G401 (cell line): Measurements from ENCODE around the gene CRTAP. TPM values are rescaled to one million over a fixed set of nuclear protein-coding genes. Genes with fewer than 3 reads are reported as not detected.
"Not testable (repeated sequence)": the region's sequence is repeated elsewhere in the genome, so short reads cannot be mapped to it uniquely, and the experiment has no call there.

Source experiments
- DNase-seq: peaks from one replicate; pipeline ENCODE4 v3.0.0-alpha.2; 2015; ENCODE audit warnings: low spot score
- in situ Hi-C: cut with HindIII; loops from 2 replicates; pipeline ENCODE4 v1.10.0; 2016; ENCODE audit warnings: low sequenced_read_pairs, mixed read lengths
- total RNA-seq: library from RNA; depleted of rRNA; stranded (reverse); fragments of >200 nt; shearing (Covaris generic); gene quantifications from 2 replicates; pipeline ENCODE4 v1.2.3, GENCODE V29; 2014

Gene CRTAP
- total RNA-seq, 1 experiment from 2014 or later = 280 TPM

- in situ Hi-C loops = no loop called here
- no peak for DNase-seq
These were observed 51.6 kb downstream of the CRTAP start for GRCh38 chr3:33165372-33165771.

- in situ Hi-C loops = no loop called here
- DNase-seq = no peak
These were observed 52.3 kb downstream of the CRTAP start for GRCh38 chr3:33166095-33166494.

GRCh38 chr3:33167284-33167683 is 53.5 kb downstream of the CRTAP start:
- no peak for DNase-seq
- in situ Hi-C loops = no loop called here

GRCh38 chr3:33167716-33168336 is 54.0 kb downstream of the CRTAP start:
- in situ Hi-C loops = no loop called here
- DNase-seq = no peak

GRCh38 chr3:33170531-33170930 is 56.7 kb downstream of the CRTAP start:
- in situ Hi-C loops = no loop called here

GRCh38 chr3:33171580-33171979 is 57.8 kb downstream of the CRTAP start:
- in situ Hi-C loops = no loop called here
- DNase-seq = no peak

More at GRCh38 chr3:33170531-33170930, 56.7 kb downstream of the CRTAP start:
- no peak for DNase-seq

- no peak for DNase-seq
- in situ Hi-C loops = no loop called here
These were observed 59.3 kb downstream of the CRTAP start for GRCh38 chr3:33173103-33173502.

- no peak for DNase-seq
- in situ Hi-C loops = no loop called here
These were observed 59.9 kb downstream of the CRTAP start for GRCh38 chr3:33173672-33174071.

GRCh38 chr3:33174095-33174494 is 60.3 kb downstream of the CRTAP start:
- DNase-seq = no peak
- in situ Hi-C loops = no loop called here

- in situ Hi-C loops = no loop called here
- no peak for DNase-seq
These were observed 61.0 kb downstream of the CRTAP start for GRCh38 chr3:33174711-33175414.

- no peak for DNase-seq
These were observed 65.3 kb downstream of the CRTAP start for GRCh38 chr3:33179132-33179531.

GRCh38 chr3:33181229-33181628 is 67.4 kb downstream of the CRTAP start:
- no peak for DNase-seq
- in situ Hi-C loops = no loop called here

More at GRCh38 chr3:33179132-33179531, 65.3 kb downstream of the CRTAP start:
- in situ Hi-C loops = no loop called here

GRCh38 chr3:33181641-33182040 is 67.8 kb downstream of the CRTAP start:
- in situ Hi-C loops, DNase-seq: not testable (repeated sequence)

- in situ Hi-C loops = no loop called here
- DNase-seq = no peak
These were observed 71.0 kb downstream of the CRTAP start for GRCh38 chr3:33184863-33185262.

- in situ Hi-C loops = no loop called here
- DNase-seq = no peak
These were observed 72.9 kb downstream of the CRTAP start for GRCh38 chr3:33186524-33187367.

- in situ Hi-C loops = no loop called here
- no peak for DNase-seq
These were observed 73.5 kb downstream of the CRTAP start for GRCh38 chr3:33187368-33187634.

GRCh38 chr3:33194303-33194702 is 80.5 kb downstream of the CRTAP start:
- DNase-seq = no peak
- in situ Hi-C loops = no loop called here

- DNase-seq = no peak
- in situ Hi-C loops = no loop called here
These were observed 82.7 kb downstream of the CRTAP start for GRCh38 chr3:33196538-33196937.
